Stimulated activated CD4-positive, alpha-beta T cell treated with anti-CD3 and anti-CD28 coated beads, Interleukin-15, amount 100 ng/mL, for 24 hours (primary cell): ENCODE results near the gene ORC1.

Experiments
- DNase-seq: peaks from one replicate; pipeline ENCODE4 v3.0.0-alpha.2; 2020

ORC1 gene

GRCh38 chr1:52404116-52404974, at the start of gene ORC1, which contains the start of gene PRPF38A:
TSS of gene ORC1 (minus strand) at chr1:52404423. CDS start at chr1:52402223, 2,200 bp downstream.
TSS of gene PRPF38A (plus strand) at chr1:52404602. CDS start at chr1:52404750, 148 bp downstream.
- DNase-seq = peak; percentile 99

GRCh38 chr1:52444463-52444862, 40.2 kb upstream of the ORC1 start:
- no peak for DNase-seq

GRCh38 chr1:52439976-52440375, 35.8 kb upstream of the ORC1 start:
- DNase-seq = no peak

- no peak for DNase-seq
Observed at GRCh38 chr1:52436817-52437216, 32.6 kb upstream of the ORC1 start.

GRCh38 chr1:52435650-52436049, 31.4 kb upstream of the ORC1 start:
- no peak for DNase-seq

GRCh38 chr1:52435211-52435610, 31.0 kb upstream of the ORC1 start:
- no peak for DNase-seq

GRCh38 chr1:52432807-52433206, 28.6 kb upstream of the ORC1 start:
- DNase-seq = no peak

GRCh38 chr1:52427152-52427551, 22.9 kb upstream of the ORC1 start:
- DNase-seq = no peak

GRCh38 chr1:52426371-52426770, 22.1 kb upstream of the ORC1 start:
- DNase-seq = no peak

- no peak for DNase-seq
Observed at GRCh38 chr1:52424813-52425212, 20.6 kb upstream of the ORC1 start.

GRCh38 chr1:52424231-52424636, 20.0 kb upstream of the ORC1 start:
- no peak for DNase-seq

- peak; percentile 65 for DNase-seq
Observed at GRCh38 chr1:52423771-52424170, 19.5 kb upstream of the ORC1 start.

GRCh38 chr1:52423055-52423454, 18.8 kb upstream of the ORC1 start:
- no peak for DNase-seq

- no peak for DNase-seq
Observed at GRCh38 chr1:52420713-52421112, 16.5 kb upstream of the ORC1 start.

- no peak for DNase-seq
Observed at GRCh38 chr1:52416811-52417210, 12.6 kb upstream of the ORC1 start.

GRCh38 chr1:52414942-52415341, 10.7 kb upstream of the ORC1 start:
- no peak for DNase-seq

- no peak for DNase-seq
Observed at GRCh38 chr1:52413410-52413989, 9.3 kb upstream of the ORC1 start.

- no peak for DNase-seq
Observed at GRCh38 chr1:52404975-52405338, 734 bp upstream of the ORC1 start.

- DNase-seq = peak; percentile 64
Observed at GRCh38 chr1:52403566-52404115, 582 bp downstream of the ORC1 start.

- DNase-seq = no peak
Observed at GRCh38 chr1:52402860-52403240, 1.4 kb downstream of the ORC1 start.

GRCh38 chr1:52400131-52400530, 4.1 kb downstream of the ORC1 start:
- no peak for DNase-seq

- no peak for DNase-seq
Observed at GRCh38 chr1:52399629-52400028, 4.6 kb downstream of the ORC1 start.

GRCh38 chr1:52393174-52393573, 11.0 kb downstream of the ORC1 start:
- DNase-seq = no peak

GRCh38 chr1:52386458-52386857, 17.8 kb downstream of the ORC1 start:
- no peak for DNase-seq
